Endothelial cell of umbilical vein (primary cell): Measurements from ENCODE around the gene ARHGEF39.

Experiments
- CTCF ChIP-seq, 2 donors: IDR thresholded peaks; 1 replicate in 1 of 2; 2 replicates in 1 of 2; pipeline ENCODE4 v1.5.1; 2011; ENCODE audit warnings: low read length in 2 of 2, mild to moderate bottlenecking in 2 of 2, moderate library complexity in 2 of 2, control low read depth in 1 of 2, inconsistent platforms in 1 of 2, low read depth in 1 of 2; ENCODE audit not compliant: insufficient read depth in 1 of 2; ENCODE audit errors: extremely low read depth in 1 of 2
- EZH2 ChIP-seq: IDR thresholded peaks from 2 replicates; pipeline ENCODE4 v1.6.1; 2012; ENCODE audit warnings: borderline replicate concordance, low read depth, mild to moderate bottlenecking, moderate library complexity, low read length, inconsistent platforms; ENCODE audit not compliant: severe bottlenecking
- POLR2AphosphoS5 ChIP-seq: IDR thresholded peaks from 2 replicates; pipeline ENCODE4 v1.6.1; 2012; ENCODE audit warnings: low read depth, mild to moderate bottlenecking, control low read depth, low read length, moderate library complexity; ENCODE audit not compliant: insufficient read depth
- TF ChIP-seq, protein P1 (sequence below): IDR thresholded peaks from 2 replicates; pipeline ENCODE4 v1.6.1; 2011; ENCODE audit not compliant: insufficient read depth, insufficient read length

GRCh38 chr9:35652829-35653209, 12.2 kb downstream of the ARHGEF39 start:
- TF ChIP-seq CTCF (IDR thresholded peaks at IDR 0.05; ENCODE audit: extremely low read depth in 1 of 2, insufficient read depth in 1 of 2, low read depth in 1 of 2, low read length in 2 of 2) (no peak), POLR2AphosphoS5 (no peak), EZH2 (no peak)
- TF ChIP-seq, protein P1, sequence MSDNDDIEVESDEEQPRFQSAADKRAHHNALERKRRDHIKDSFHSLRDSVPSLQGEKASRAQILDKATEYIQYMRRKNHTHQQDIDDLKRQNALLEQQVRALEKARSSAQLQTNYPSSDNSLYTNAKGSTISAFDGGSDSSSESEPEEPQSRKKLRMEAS, result no peak
